Keratinocyte (primary cell): Measurements from ENCODE around the gene KAT8. TPM values are rescaled to one million over a fixed set of nuclear protein-coding genes. Genes with fewer than 3 reads are reported as not detected.
A peak's percentile ranks its signal among the peaks of the same experiment; 100 is the strongest.

Source experiments
- DNase-seq: peaks from one replicate; pipeline ENCODE4 v3.0.0-alpha.2; 2011; ENCODE audit warnings: low read depth, missing footprints, low spot score
- FAIRE-seq: peaks from 2 replicates; lab custom pipeline; 2011; peaks lifted over from hg19 to GRCh38; lab: Jason Lieb, UNC
- H2AFZ ChIP-seq: 2 replicates; pipeline ENCODE4 v1.6.0; 2012; ENCODE audit warnings: low read length, control low read depth, inconsistent platforms; ENCODE audit not compliant: control insufficient read depth
- H3K27ac ChIP-seq: 2 replicates; pipeline ENCODE4 v1.5.1; 2011; ENCODE audit warnings: low read length; ENCODE audit not compliant: control insufficient read depth, insufficient read depth
- H3K27me3 ChIP-seq: 3 replicates; pipeline ENCODE4 v1.6.0; 2011; ENCODE audit warnings: low read length; ENCODE audit not compliant: control insufficient read depth, insufficient read depth; ENCODE audit errors: extremely low read depth
- H3K36me3 ChIP-seq, 2 experiments: 2 replicates in 1 of 2; 3 replicates in 1 of 2; pipeline ENCODE4 v1.5.1; 2011; ENCODE audit warnings: low read length in 2 of 2, mild to moderate bottlenecking in 1 of 2; ENCODE audit not compliant: control insufficient read depth in 2 of 2, insufficient read depth in 2 of 2; ENCODE audit errors: extremely low read depth in 1 of 2
- H3K4me1 ChIP-seq: 3 replicates; pipeline ENCODE4 v1.5.1; 2011; ENCODE audit warnings: low read length; ENCODE audit not compliant: control insufficient read depth, insufficient read depth; ENCODE audit errors: extremely low read depth
- H3K4me2 ChIP-seq: 3 replicates; pipeline ENCODE4 v1.6.0; 2011; ENCODE audit warnings: low read depth, low read length; ENCODE audit not compliant: control insufficient read depth, insufficient read depth; ENCODE audit errors: extremely low read depth
- H3K4me3 ChIP-seq, 3 experiments: fragments of 200-600 bp in 1 of 3; sonication (generic) in 1 of 3; 2 replicates in 2 of 3; 3 replicates in 1 of 3; pipeline ENCODE4 v1.5.1; 2011 to 2016; ENCODE audit warnings: low read length in 3 of 3, mild to moderate bottlenecking in 3 of 3, control low read depth in 2 of 3, inconsistent platforms in 1 of 3, low read depth in 1 of 3, mixed read lengths in 1 of 3, mixed run types in 1 of 3, moderate library complexity in 1 of 3; ENCODE audit not compliant: control insufficient read depth in 2 of 3, insufficient read depth in 2 of 3; ENCODE audit errors: extremely low read depth in 1 of 3
- H3K79me2 ChIP-seq: 2 replicates; pipeline ENCODE4 v1.6.0; 2012; ENCODE audit warnings: low read length; ENCODE audit not compliant: control insufficient read depth, insufficient read depth
- H3K9ac ChIP-seq: 3 replicates; pipeline ENCODE4 v1.6.0; 2011; ENCODE audit warnings: low read length; ENCODE audit not compliant: control insufficient read depth, insufficient read depth; ENCODE audit errors: extremely low read depth
- H3K9me1 ChIP-seq: 3 replicates; pipeline ENCODE4 v1.6.0; 2011; ENCODE audit warnings: low read length; ENCODE audit not compliant: control insufficient read depth, insufficient read depth; ENCODE audit errors: extremely low read depth
- H3K9me3 ChIP-seq: 2 replicates; pipeline ENCODE4 v1.5.1; 2012; ENCODE audit warnings: low read depth, low read length; ENCODE audit not compliant: control insufficient read depth
- H4K20me1 ChIP-seq: 3 replicates; pipeline ENCODE4 v1.6.0; 2011; ENCODE audit warnings: low read length; ENCODE audit not compliant: control insufficient read depth, insufficient read depth; ENCODE audit errors: extremely low read depth
- EZH2 ChIP-seq: IDR thresholded peaks from one replicate; pipeline ENCODE4 v1.6.1; 2012; ENCODE audit warnings: inconsistent platforms, mild to moderate bottlenecking, low read length, moderate library complexity
- dilution Hi-C: fragments of 300-500 bp; cut with MboI; formaldehyde crosslinking; loops from one replicate; pipeline ENCODE4 v1.7.0; 2020; ENCODE audit warnings: low sequenced_read_pairs; ENCODE audit not compliant: extremely low pct_ligation_motif_present
- polyA plus RNA-seq, 5 experiments: library from polyadenylated mRNA; depleted of rRNA in 3 of 5; stranded (reverse) in 3 of 5; stranded (forward) in 1 of 5; unstranded in 1 of 5; fragments of >200 nt; gene quantifications; 1 replicate in 1 of 5; 2 replicates in 3 of 5; 3 replicates in 1 of 5; pipeline versions ENCODE4 v1.2.1 to v1.2.3, GENCODE V29; 2011 to 2012; ENCODE audit warnings: missing spikeins in 2 of 5, low read depth in 1 of 5, low replicate concordance in 1 of 5
- TF ChIP-seq, protein P1 (sequence below), 3 experiments: IDR thresholded peaks in 1 of 3; conservative IDR thresholded peaks in 1 of 3; optimal IDR thresholded peaks in 1 of 3; 2 replicates in 2 of 3; 3 replicates in 1 of 3; pipeline versions ENCODE3 to v1.5.1; 2011; ENCODE audit warnings: low read length in 3 of 3, mild to moderate bottlenecking in 3 of 3, moderate library complexity in 2 of 3, control low read depth in 1 of 3, inconsistent platforms in 1 of 3; ENCODE audit not compliant: insufficient read depth in 2 of 3; ENCODE audit errors: extremely low read depth in 1 of 3

KAT8 gene
- polyA plus RNA-seq, 1 donor (not counting 4 experiments of a cell fraction or from before 2014, with no cell fraction given), result 26.4 TPM

DNA sequence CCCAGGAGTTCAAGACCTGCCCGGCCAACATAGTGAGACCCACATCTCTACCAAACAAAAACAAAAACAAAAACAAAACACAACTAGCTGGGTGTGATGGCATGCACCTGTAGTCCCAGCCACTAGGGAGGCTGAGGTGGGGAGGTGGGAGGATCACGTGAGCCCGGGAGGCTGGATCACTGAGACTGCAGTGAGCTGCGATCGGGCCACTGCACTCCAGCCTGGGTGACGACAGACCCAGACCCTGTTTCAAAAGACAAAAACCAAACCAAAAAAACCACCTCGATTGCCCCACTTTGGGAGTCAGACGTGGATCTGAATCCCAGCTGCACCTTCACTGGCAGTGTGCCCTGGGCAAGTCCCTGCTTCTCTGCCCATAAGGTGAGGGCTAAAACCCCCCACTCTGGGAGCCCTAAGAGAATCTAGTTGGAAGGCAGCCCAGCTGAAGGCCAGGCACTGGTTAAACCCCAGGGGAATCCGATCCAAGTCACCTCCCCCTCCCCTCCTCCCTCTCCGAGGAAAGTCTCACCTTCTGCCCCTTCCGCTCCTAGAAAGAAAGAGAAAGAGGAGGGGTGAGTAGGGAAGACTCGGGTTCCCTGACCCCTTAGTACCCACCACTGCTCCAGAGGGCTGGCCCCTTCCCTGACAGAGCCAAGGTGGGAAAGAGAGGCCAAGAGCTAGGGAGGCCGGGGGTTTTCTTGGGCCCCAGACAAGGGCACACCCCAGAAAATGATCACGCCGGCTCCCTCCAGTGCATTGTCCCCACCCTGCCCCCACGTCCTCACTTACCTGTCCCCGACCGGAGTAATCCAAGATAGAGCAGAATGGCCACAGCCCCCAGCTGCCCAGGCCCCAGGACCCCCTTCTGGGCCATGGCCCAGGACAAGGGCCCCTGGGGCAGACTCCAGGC lies 17.4 kb downstream of the KAT8 start:
- Histone ChIP-seq H3K36me3 (peaks cover 12 to 22% of the 10 kb centered on the region in 2 experiments), H3K9ac (peak overlapping the region; percentile 95), H2AFZ (peak overlapping the region; percentile 55), H3K4me3 (peak overlapping the region; percentile 69 to 94 (median 86)), H3K4me2 (peak overlapping the region; percentile 85), H3K9me3 (no peaks in the 10 kb centered on the region), H3K27ac (peak overlapping the region; percentile 92), H3K4me1 (peaks cover 67% of the 10 kb centered on the region), H4K20me1 (peaks cover 3% of the 10 kb centered on the region), H3K27me3 (no peaks in the 10 kb centered on the region), H3K79me2 (peaks cover 29% of the 10 kb centered on the region), H3K9me1 (peaks cover 7% of the 10 kb centered on the region)
- peak; percentile 77 for FAIRE-seq
- dilution Hi-C loops, result no loop called here
- no peak for DNase-seq
- TF ChIP-seq, protein P1, sequence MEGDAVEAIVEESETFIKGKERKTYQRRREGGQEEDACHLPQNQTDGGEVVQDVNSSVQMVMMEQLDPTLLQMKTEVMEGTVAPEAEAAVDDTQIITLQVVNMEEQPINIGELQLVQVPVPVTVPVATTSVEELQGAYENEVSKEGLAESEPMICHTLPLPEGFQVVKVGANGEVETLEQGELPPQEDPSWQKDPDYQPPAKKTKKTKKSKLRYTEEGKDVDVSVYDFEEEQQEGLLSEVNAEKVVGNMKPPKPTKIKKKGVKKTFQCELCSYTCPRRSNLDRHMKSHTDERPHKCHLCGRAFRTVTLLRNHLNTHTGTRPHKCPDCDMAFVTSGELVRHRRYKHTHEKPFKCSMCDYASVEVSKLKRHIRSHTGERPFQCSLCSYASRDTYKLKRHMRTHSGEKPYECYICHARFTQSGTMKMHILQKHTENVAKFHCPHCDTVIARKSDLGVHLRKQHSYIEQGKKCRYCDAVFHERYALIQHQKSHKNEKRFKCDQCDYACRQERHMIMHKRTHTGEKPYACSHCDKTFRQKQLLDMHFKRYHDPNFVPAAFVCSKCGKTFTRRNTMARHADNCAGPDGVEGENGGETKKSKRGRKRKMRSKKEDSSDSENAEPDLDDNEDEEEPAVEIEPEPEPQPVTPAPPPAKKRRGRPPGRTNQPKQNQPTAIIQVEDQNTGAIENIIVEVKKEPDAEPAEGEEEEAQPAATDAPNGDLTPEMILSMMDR (optimal IDR thresholded peaks at IDR 0.05 in 1 of 3, IDR thresholded peaks at IDR 0.05 in 1 of 3, conservative IDR thresholded peaks at IDR 0.05 in 1 of 3; ENCODE audit: extremely low read depth in 1 of 3, insufficient read depth in 2 of 3, low read length in 3 of 3), result peak in 1 of 3 experiments; percentile 22
- TF ChIP-seq EZH2, result no peak

DNA sequence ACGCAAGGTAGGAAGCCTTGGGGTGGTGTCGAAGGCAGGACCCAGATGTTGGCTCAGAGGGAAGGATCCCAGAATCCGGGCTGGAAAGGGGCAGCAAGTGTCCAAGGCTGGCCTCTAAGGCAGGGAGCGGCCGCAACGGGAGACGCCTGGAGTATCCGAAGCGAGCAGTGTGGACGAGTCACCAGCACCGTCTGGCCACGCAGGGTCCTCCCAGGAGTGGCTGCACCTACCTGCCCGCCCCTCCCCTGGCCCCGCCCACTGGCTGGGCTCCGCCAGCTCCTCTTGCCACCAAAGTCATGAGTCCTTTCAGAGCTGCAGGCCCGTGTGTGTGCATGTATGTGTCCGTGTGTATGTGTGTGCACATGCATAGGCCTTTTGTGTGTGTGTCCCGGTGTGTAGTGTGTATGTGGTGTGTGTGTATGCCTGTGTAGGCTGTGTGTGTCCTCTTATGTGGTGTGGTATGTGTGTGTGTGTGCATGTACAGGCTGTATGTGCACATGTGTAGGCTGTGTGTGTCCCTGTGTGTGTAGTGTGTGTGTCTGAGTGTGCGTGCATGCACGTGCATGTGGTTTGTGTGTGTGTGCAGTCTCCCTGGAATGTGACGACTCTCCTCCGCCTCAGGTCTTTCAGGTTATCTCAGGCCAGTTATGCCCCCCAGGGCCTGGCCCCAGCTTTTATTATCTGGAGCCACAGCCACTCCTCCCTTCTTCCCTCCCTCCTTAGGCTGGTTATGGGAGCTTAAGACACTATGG lies 18.2 kb downstream of the KAT8 start, which contains the start of gene PRSS8:
Gene PRSS8, minus strand, starts transcription at position 193 of the 752 bp plus-strand sequence. CDS start 229 bp downstream, outside the sequence.
- FAIRE-seq, result peak; percentile 91
- peak within 1 kb of the TSS; percentile 92 for H3K27ac ChIP-seq

More for the DNA sequence above, 18.2 kb downstream of the KAT8 start, which contains the start of gene PRSS8:
- H3K36me3 ChIP-seq, result peaks cover 12 to 18% of the 10 kb centered on the region in 2 experiments
- peak within 1 kb of the TSS; percentile 55 for H2AFZ ChIP-seq
- H3K79me2 ChIP-seq, result peaks cover 29% of the 10 kb centered on the region
- H3K9ac ChIP-seq, result peak within 1 kb of the TSS; percentile 95
- H4K20me1 ChIP-seq, result peaks cover 3% of the 10 kb centered on the region
- peak; percentile 78 for DNase-seq
- no peaks in the 10 kb centered on the region for H3K9me3 ChIP-seq
- H3K4me3 ChIP-seq, result peak within 1 kb of the TSS; percentile 69 to 94 (median 86)
- TF ChIP-seq EZH2, result no peak
- TF ChIP-seq, protein P1 (optimal IDR thresholded peaks at IDR 0.05 in 1 of 3, IDR thresholded peaks at IDR 0.05 in 1 of 3, conservative IDR thresholded peaks at IDR 0.05 in 1 of 3; ENCODE audit: extremely low read depth in 1 of 3, insufficient read depth in 2 of 3, low read length in 3 of 3), result peak in 1 of 3 experiments; percentile 3
- dilution Hi-C loops, result no loop called here
- no peaks in the 10 kb centered on the region for H3K27me3 ChIP-seq
- H3K9me1 ChIP-seq, result peaks cover 7% of the 10 kb centered on the region
- H3K4me2 ChIP-seq, result peak within 1 kb of the TSS; percentile 85
- H3K4me1 ChIP-seq, result peaks cover 67% of the 10 kb centered on the region
